HepG2 (cell line): ENCODE results near the gene FUCA1.

Source experiments
- BRD4 ChIP-seq: sonication (generic); formaldehyde crosslinking; IDR thresholded peaks from 2 replicates; pipeline ENCODE4 v1.4.0; 2020; ENCODE audit warnings: missing genetic modification reagents
- FOXA1 ChIP-seq, 2 experiments: fragments of 450-650 bp in 1 of 2; sonication (generic) in 1 of 2; formaldehyde crosslinking in 1 of 2; IDR thresholded peaks; 2 replicates each; pipeline versions ENCODE4 v1.4.0 to v1.6.1; 2016 to 2020; ENCODE audit warnings: missing genetic modification reagents in 1 of 2
- FOXJ3 ChIP-seq: sonication (generic); formaldehyde crosslinking; IDR thresholded peaks from 2 replicates; pipeline ENCODE4 v1.4.0; 2020; ENCODE audit warnings: missing genetic modification reagents, mild to moderate bottlenecking, borderline replicate concordance
- ZNF343 ChIP-seq: sonication (generic); formaldehyde crosslinking; IDR thresholded peaks from 2 replicates; pipeline ENCODE4 v1.4.0; 2020; ENCODE audit warnings: mild to moderate bottlenecking, missing genetic modification reagents

GRCh38 chr1:23875382-23875781 is 7.3 kb upstream of the FUCA1 start:
- no peak for TF ChIP-seq ZNF343 (CRISPR knock-in tag)
- TF ChIP-seq BRD4 (CRISPR knock-in tag), result no peak
- TF ChIP-seq FOXA1 (IDR thresholded peaks at IDR 0.05), result no peak
- no peak for TF ChIP-seq FOXA1 (CRISPR knock-in tag; IDR thresholded peaks at IDR 0.05)
- TF ChIP-seq FOXJ3 (CRISPR knock-in tag), result no peak
